Type B pancreatic cell (in vitro differentiated cells): Measurements from ENCODE around the gene SCYGR7. TPM values are rescaled to one million over a fixed set of nuclear protein-coding genes. Genes with fewer than 3 reads are reported as not detected.
A peak's percentile ranks its signal among the peaks of the same experiment; 100 is the strongest.
"Not testable (repeated sequence)": the region's sequence is repeated elsewhere in the genome, so short reads cannot be mapped to it uniquely, and the experiment has no call there.

ENCODE experiments used
- DNase-seq: peaks from one replicate; pipeline ENCODE4 v3.0.0; 2021; ENCODE audit warnings: mixed read lengths; ENCODE audit not compliant: unreplicated experiment; ENCODE audit errors: extremely low spot score
- H3K27ac Mint-ChIP-seq: 2 replicates; pipeline ENCODE4 v1.8.0; 2021; ENCODE audit warnings: mild to moderate bottlenecking, mixed read lengths
- H3K27me3 Mint-ChIP-seq: 2 replicates; pipeline ENCODE4 v1.8.0; 2021; ENCODE audit warnings: mixed read lengths
- H3K36me3 Mint-ChIP-seq: 2 replicates; pipeline ENCODE4 v1.8.0; 2021; ENCODE audit warnings: mixed read lengths
- H3K4me1 Mint-ChIP-seq: one replicate; pipeline ENCODE4 v1.8.0; 2021; ENCODE audit warnings: mixed read lengths; ENCODE audit not compliant: unreplicated experiment
- H3K4me3 Mint-ChIP-seq: 2 replicates; pipeline ENCODE4 v1.8.0; 2021; ENCODE audit warnings: mild to moderate bottlenecking, mixed read lengths
- H3K9me3 Mint-ChIP-seq: 2 replicates; pipeline ENCODE4 v1.8.0; 2021; ENCODE audit warnings: mixed read lengths
- CTCF ChIP-seq: fragments of 200-600 bp; sonication (generic); conservative IDR thresholded peaks from 2 replicates; pipeline ENCODE4 v1.5.0; 2021; ENCODE audit warnings: antibody characterized with exemption, mild to moderate bottlenecking
- total RNA-seq: library from RNA; stranded (reverse); gene quantifications from 2 replicates; pipeline ENCODE4 v1.2.1, GENCODE V29; 2021; ENCODE audit warnings: low replicate concordance

The SCYGR7 gene
- total RNA-seq, 1 donor from 2014 or later, result not detected

GRCh38 chr2:227739351-227739750 lies 11.2 kb downstream of the SCYGR7 start:
- DNase-seq, result no peak
- no peaks in the 10 kb centered on the region for H3K36me3 Mint-ChIP-seq
- H3K9me3 Mint-ChIP-seq, result no peaks in the 10 kb centered on the region
- peaks cover 6% of the 10 kb centered on the region for H3K4me1 Mint-ChIP-seq
- no peaks in the 10 kb centered on the region for H3K27me3 Mint-ChIP-seq
- H3K4me3 Mint-ChIP-seq, result no peak overlapping the region
- no peak for TF ChIP-seq CTCF
- no peak overlapping the region for H3K27ac Mint-ChIP-seq

GRCh38 chr2:227740705-227741104 lies 12.6 kb downstream of the SCYGR7 start:
- H3K36me3 Mint-ChIP-seq, H3K4me1 Mint-ChIP-seq, DNase-seq, H3K27ac Mint-ChIP-seq, H3K9me3 Mint-ChIP-seq, H3K4me3 Mint-ChIP-seq, H3K27me3 Mint-ChIP-seq: not testable (repeated sequence)

- no peak for DNase-seq
- no peaks in the 10 kb centered on the region for H3K27me3 Mint-ChIP-seq
These were observed 17.5 kb downstream of the SCYGR7 start, which contains the start of gene SCYGR8 for GRCh38 chr2:227745594-227745993. SCYGR8 (plus strand) TSS chr2:227745894; CDS start chr2:227745894, 0 bp downstream.

GRCh38 chr2:227748079-227748478 lies 19.9 kb downstream of the SCYGR7 start:
- Mint-ChIP-seq H3K36me3 (no peaks in the 10 kb centered on the region), H3K9me3 (no peaks in the 10 kb centered on the region), H3K4me3 (no peak overlapping the region), H3K27me3 (no peaks in the 10 kb centered on the region), H3K4me1 (no peaks in the 10 kb centered on the region), H3K27ac (no peak overlapping the region)
- TF ChIP-seq CTCF, result peak; percentile 65
- no peak for DNase-seq

More at GRCh38 chr2:227745594-227745993, 17.5 kb downstream of the SCYGR7 start, which contains the start of gene SCYGR8:
- Mint-ChIP-seq H3K27ac (no peak within 1 kb of the TSS), H3K36me3 (no peaks in the 10 kb centered on the region), H3K4me1 (no peaks in the 10 kb centered on the region), H3K4me3 (no peak within 1 kb of the TSS), H3K9me3 (no peaks in the 10 kb centered on the region)
- no peak for TF ChIP-seq CTCF

GRCh38 chr2:227756261-227756660 lies 28.1 kb downstream of the SCYGR7 start:
- not testable (repeated sequence) for H3K9me3 Mint-ChIP-seq, H3K36me3 Mint-ChIP-seq, H3K27ac Mint-ChIP-seq, H3K4me1 Mint-ChIP-seq, H3K4me3 Mint-ChIP-seq, DNase-seq, H3K27me3 Mint-ChIP-seq

- no peaks in the 10 kb centered on the region for H3K36me3 Mint-ChIP-seq
- H3K27ac Mint-ChIP-seq, result peak overlapping the region; percentile 99
- H3K4me1 Mint-ChIP-seq, result peaks cover 6% of the 10 kb centered on the region
- no peak for TF ChIP-seq CTCF
- peaks cover 4% of the 10 kb centered on the region for H3K9me3 Mint-ChIP-seq
- H3K27me3 Mint-ChIP-seq, result no peaks in the 10 kb centered on the region
- peak overlapping the region; percentile 60 for H3K4me3 Mint-ChIP-seq
- no peak for DNase-seq
These were observed 31.4 kb downstream of the SCYGR7 start for GRCh38 chr2:227759411-227760118.
